HepG2 (cell line): ENCODE measurements around the gene RCAN2. TPM values are rescaled to one million over a fixed set of nuclear protein-coding genes. Genes with fewer than 3 reads are reported as not detected.

ENCODE experiments used
- ATAC-seq: fragments of 200-7000 bp; cut with Tn5 transposase; 3 replicates; pipeline ENCODE4 v1.9.1; 2020; ENCODE audit warnings: mild to moderate bottlenecking, moderate library complexity
- BruUV-seq: library from RNA; stranded (reverse); fragments of 400-500 nt; replicated peaks from 2 replicates; lab custom pipeline; 2021; lab: Mats Ljungman, UMichigan
- CTCF ChIA-PET: fragments of 300-600 bp; formaldehyde crosslinking; extraction: SDS; loops from one replicate; lab custom pipeline; 2021; ENCODE audit warnings: low total read pairs, inconsistent platforms, low intra/inter-chr PET ratio; lab: Yijun Ruan, JAX
- POLR2A ChIA-PET: fragments of 350-600 bp; sonication (Branson Sonifier 250); formaldehyde crosslinking; loops from one replicate; lab custom pipeline; 2020; ENCODE audit warnings: antibody characterized with exemption, inconsistent platforms; lab: Yijun Ruan, JAX
- DNase-seq: peaks from one replicate; pipeline ENCODE4 v3.0.0-alpha.2; 2015; ENCODE audit warnings: low spot score
- FAIRE-seq: peaks from 3 replicates; lab custom pipeline; 2011; peaks lifted over from hg19 to GRCh38; lab: Jason Lieb, UNC
- H2AFZ ChIP-seq: one replicate; pipeline ENCODE4 v1.6.1; 2011; ENCODE audit warnings: low read length, inconsistent platforms
- H3K27ac ChIP-seq: fragments of 300-600 bp; 3 replicates; pipeline ENCODE4 v1.8.0; 2011; ENCODE audit warnings: mixed run types, mild to moderate bottlenecking, mixed read lengths, low read length, inconsistent platforms; ENCODE audit not compliant: insufficient read depth; ENCODE audit errors: extremely low read length
- H3K27me3 ChIP-seq, 2 experiments: fragments of 200-600 bp in 1 of 2; 2 replicates in 1 of 2; 3 replicates in 1 of 2; pipeline versions ENCODE4 v1.6.0 to v1.8.0; 2011; ENCODE audit warnings: low read length in 2 of 2, mild to moderate bottlenecking in 2 of 2, moderate library complexity in 2 of 2, inconsistent platforms in 1 of 2; ENCODE audit not compliant: insufficient read depth in 2 of 2, control insufficient read depth in 1 of 2
- H3K36me3 ChIP-seq, 2 experiments: fragments of 200-600 bp in 1 of 2; replicated peaks in 1 of 2; 2 replicates in 1 of 2; 3 replicates in 1 of 2; pipeline versions ENCODE4 v1.5.1 to v1.8.0; 2011; ENCODE audit warnings: low read length in 2 of 2, inconsistent platforms in 1 of 2; ENCODE audit not compliant: insufficient read depth in 2 of 2, control insufficient read depth in 1 of 2
- H3K4me1 ChIP-seq: 2 replicates; pipeline ENCODE4 v1.5.1; 2012; ENCODE audit warnings: low read length, inconsistent platforms; ENCODE audit not compliant: insufficient read depth
- H3K4me2 ChIP-seq: 2 replicates; pipeline ENCODE4 v1.6.0; 2011; ENCODE audit warnings: low read depth, low read length, inconsistent platforms
- H3K4me3 ChIP-seq, 3 experiments: fragments of 200-600 bp in 1 of 3; sonication (generic), shearing (Covaris generic) in 1 of 3; replicated peaks in 1 of 3; 2 replicates each; pipeline ENCODE4 v1.5.1; 2011 to 2016; ENCODE audit warnings: low read length in 3 of 3, inconsistent platforms in 2 of 3, low read depth in 2 of 3, mild to moderate bottlenecking in 2 of 3, control low read depth in 1 of 3, mixed read lengths in 1 of 3; ENCODE audit not compliant: insufficient read depth in 1 of 3
- H3K79me2 ChIP-seq: one replicate; pipeline ENCODE4 v1.6.1; 2011; ENCODE audit warnings: low read length, inconsistent platforms; ENCODE audit not compliant: insufficient read depth
- H3K9ac ChIP-seq: 2 replicates; pipeline ENCODE4 v1.6.0; 2011; ENCODE audit warnings: mild to moderate bottlenecking, low read depth, low read length, inconsistent platforms; ENCODE audit not compliant: insufficient read depth
- H3K9me3 ChIP-seq: 2 replicates; pipeline ENCODE4 v1.5.1; 2012; ENCODE audit warnings: mild to moderate bottlenecking, low read length
- H4K20me1 ChIP-seq: 2 replicates; pipeline ENCODE4 v1.6.0; 2011; ENCODE audit warnings: inconsistent platforms, mild to moderate bottlenecking, low read length, moderate library complexity; ENCODE audit not compliant: insufficient read depth
- PBX2 ChIP-seq: IDR thresholded peaks from 2 replicates; pipeline ENCODE4 v1.6.1; 2016; ENCODE audit warnings: control low read depth
- PTBP1 ChIP-seq: fragments of 200-400 bp; formaldehyde crosslinking; IDR thresholded peaks from 2 replicates; pipeline ENCODE4 v1.6.1; 2018; ENCODE audit warnings: low read length, low read depth; ENCODE audit not compliant: poor library complexity, severe bottlenecking
- TCF7L2 ChIP-seq: IDR thresholded peaks from 2 replicates; pipeline ENCODE4 v1.6.1; 2011; ENCODE audit warnings: mild to moderate bottlenecking, low read depth, low read length, moderate library complexity
- ZNF121 ChIP-seq: sonication (generic); formaldehyde crosslinking; IDR thresholded peaks from 2 replicates; pipeline ENCODE4 v1.5.0; 2020; ENCODE audit warnings: mild to moderate bottlenecking, missing genetic modification reagents
- ZNF24 ChIP-seq: fragments of 450-650 bp; IDR thresholded peaks from 2 replicates; pipeline ENCODE4 v1.6.1; 2017; ENCODE audit warnings: antibody characterized with exemption, mild to moderate bottlenecking
- ZNF253 ChIP-seq: sonication (generic); formaldehyde crosslinking; IDR thresholded peaks from 2 replicates; pipeline ENCODE4 v1.8.0; 2022; ENCODE audit warnings: mild to moderate bottlenecking, missing genetic modification reagents, borderline replicate concordance
- ZNF274 ChIP-seq: sonication (generic); formaldehyde crosslinking; IDR thresholded peaks from 2 replicates; pipeline ENCODE4 v1.5.1; 2020; ENCODE audit warnings: mild to moderate bottlenecking, missing genetic modification reagents
- ZNF446 ChIP-seq: sonication (generic); formaldehyde crosslinking; IDR thresholded peaks from 2 replicates; pipeline ENCODE4 v1.5.0; 2020; ENCODE audit warnings: mild to moderate bottlenecking, missing genetic modification reagents
- ZNF776 ChIP-seq: sonication (generic); formaldehyde crosslinking; IDR thresholded peaks from 2 replicates; pipeline ENCODE4 v1.4.0; 2020; ENCODE audit warnings: mild to moderate bottlenecking, missing genetic modification reagents
- WGBS: methylation state at CpG from one replicate; pipeline ENCODE4 v1.1.6; 2017; ENCODE audit warnings: low lambda C conversion rate; 5-methylcytosine and 5-hydroxymethylcytosine counted together
- in situ Hi-C: cut with HindIII; loops from 2 replicates; pipeline ENCODE4 v1.10.0; 2017; ENCODE audit warnings: low pct_unique_long_range_greater_than_20kb; ENCODE audit not compliant: extremely low pct_ligation_motif_present
- intact Hi-C: fragments of 100-400 bp; cut with micrococcal nuclease; formaldehyde crosslinking; loops from one replicate; pipeline ENCODE4 v1.10.0; 2022; ENCODE audit not compliant: unreplicated experiment
- polyA plus RNA-seq, 8 experiments: library from polyadenylated mRNA; depleted of rRNA in 3 of 8; stranded (reverse) in 7 of 8; unstranded in 1 of 8; fragments of >200 nt; fragmentation: Illumina TruSeq in 4 of 8; extraction: Trizol in 4 of 8; gene quantifications; 2 replicates each; pipeline versions ENCODE4 v1.2.1 to v1.2.3, GENCODE V29; 2011 to 2016; ENCODE audit warnings: low read depth in 4 of 8, missing spikeins in 1 of 8, mixed read lengths in 1 of 8; ENCODE audit not compliant: insufficient read depth in 1 of 8
- total RNA-seq, 5 experiments: library from RNA; depleted of rRNA; stranded (reverse); fragments of >200 nt; fragmentation: Illumina TruSeq; extraction: Trizol; gene quantifications; 2 replicates each; pipeline ENCODE4 v1.2.3, GENCODE V29; 2016; ENCODE audit warnings: low read depth in 1 of 5
- TF ChIP-seq, protein P1 (sequence below): sonication (generic); formaldehyde crosslinking; conservative IDR thresholded peaks from 2 replicates; pipeline ENCODE4 v1.4.0; 2020; ENCODE audit warnings: missing genetic modification reagents

RCAN2 gene
- total and polyA plus RNA-seq, 2 of the 13 experiments (the other 11 are each of a cell fraction or from before 2014, with no cell fraction given), result not detected

- no peak for FAIRE-seq
- POLR2A ChIA-PET, result no interaction called here
Observed at GRCh38 chr6:46210294-46210693, 281.0 kb downstream of the RCAN2 start.

More at GRCh38 chr6:46210294-46210693, 281.0 kb downstream of the RCAN2 start:
- in situ Hi-C loops (loop anchor here (10.0 to 25.0 kb wide), 2 partner anchors 425 to 777 kb away; no protein-coding TSS in a partner anchor), intact Hi-C loops (no loop called here)
- Histone ChIP-seq H2AFZ (no peak overlapping the region), H3K79me2 (no peaks in the 10 kb centered on the region), H3K9ac (no peak overlapping the region), H3K9me3 (no peaks in the 10 kb centered on the region), H3K4me2 (no peak overlapping the region), H3K27ac (no peak overlapping the region), H4K20me1 (no peaks in the 10 kb centered on the region), H3K4me3 (no peak overlapping the region), H3K27me3 (no peaks in the 10 kb centered on the region; a peak in 1 of 5 replicates), H3K4me1 (no peaks in the 10 kb centered on the region), H3K36me3 (no peaks in the 10 kb centered on the region)
- WGBS, result 43% methylated on average over 5 of the region's 5 CpGs
- BruUV-seq, result no TSS peak
- ATAC-seq, result no peak
- CTCF ChIA-PET, result no interaction called here
- no peak for DNase-seq
- TF ChIP-seq ZNF274 (no peak), PBX2 (no peak), TCF7L2 (no peak), ZNF121 (CRISPR knock-in tag) (no peak), ZNF776 (CRISPR knock-in tag) (no peak), ZNF446 (CRISPR knock-in tag) (no peak), ZNF24 (no peak), PTBP1 (no peak), ZNF253 (CRISPR knock-in tag) (no peak)
- TF ChIP-seq, protein P1, sequence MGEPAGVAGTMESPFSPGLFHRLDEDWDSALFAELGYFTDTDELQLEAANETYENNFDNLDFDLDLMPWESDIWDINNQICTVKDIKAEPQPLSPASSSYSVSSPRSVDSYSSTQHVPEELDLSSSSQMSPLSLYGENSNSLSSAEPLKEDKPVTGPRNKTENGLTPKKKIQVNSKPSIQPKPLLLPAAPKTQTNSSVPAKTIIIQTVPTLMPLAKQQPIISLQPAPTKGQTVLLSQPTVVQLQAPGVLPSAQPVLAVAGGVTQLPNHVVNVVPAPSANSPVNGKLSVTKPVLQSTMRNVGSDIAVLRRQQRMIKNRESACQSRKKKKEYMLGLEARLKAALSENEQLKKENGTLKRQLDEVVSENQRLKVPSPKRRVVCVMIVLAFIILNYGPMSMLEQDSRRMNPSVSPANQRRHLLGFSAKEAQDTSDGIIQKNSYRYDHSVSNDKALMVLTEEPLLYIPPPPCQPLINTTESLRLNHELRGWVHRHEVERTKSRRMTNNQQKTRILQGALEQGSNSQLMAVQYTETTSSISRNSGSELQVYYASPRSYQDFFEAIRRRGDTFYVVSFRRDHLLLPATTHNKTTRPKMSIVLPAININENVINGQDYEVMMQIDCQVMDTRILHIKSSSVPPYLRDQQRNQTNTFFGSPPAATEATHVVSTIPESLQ, result no peak
